GM03348 (cell line): ENCODE data around the gene KAT14.
"Not testable (repeated sequence)": the region's sequence is repeated elsewhere in the genome, so short reads cannot be mapped to it uniquely, and the experiment has no call there.

Source experiments
- DNase-seq: peaks from one replicate; pipeline ENCODE4 v3.0.0; 2012; ENCODE audit warnings: low spot score

Gene KAT14, protein sequence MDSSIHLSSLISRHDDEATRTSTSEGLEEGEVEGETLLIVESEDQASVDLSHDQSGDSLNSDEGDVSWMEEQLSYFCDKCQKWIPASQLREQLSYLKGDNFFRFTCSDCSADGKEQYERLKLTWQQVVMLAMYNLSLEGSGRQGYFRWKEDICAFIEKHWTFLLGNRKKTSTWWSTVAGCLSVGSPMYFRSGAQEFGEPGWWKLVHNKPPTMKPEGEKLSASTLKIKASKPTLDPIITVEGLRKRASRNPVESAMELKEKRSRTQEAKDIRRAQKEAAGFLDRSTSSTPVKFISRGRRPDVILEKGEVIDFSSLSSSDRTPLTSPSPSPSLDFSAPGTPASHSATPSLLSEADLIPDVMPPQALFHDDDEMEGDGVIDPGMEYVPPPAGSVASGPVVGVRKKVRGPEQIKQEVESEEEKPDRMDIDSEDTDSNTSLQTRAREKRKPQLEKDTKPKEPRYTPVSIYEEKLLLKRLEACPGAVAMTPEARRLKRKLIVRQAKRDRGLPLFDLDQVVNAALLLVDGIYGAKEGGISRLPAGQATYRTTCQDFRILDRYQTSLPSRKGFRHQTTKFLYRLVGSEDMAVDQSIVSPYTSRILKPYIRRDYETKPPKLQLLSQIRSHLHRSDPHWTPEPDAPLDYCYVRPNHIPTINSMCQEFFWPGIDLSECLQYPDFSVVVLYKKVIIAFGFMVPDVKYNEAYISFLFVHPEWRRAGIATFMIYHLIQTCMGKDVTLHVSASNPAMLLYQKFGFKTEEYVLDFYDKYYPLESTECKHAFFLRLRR

GRCh38 chr20:18137412-18138265, at the start of gene KAT14, which contains the start of gene PET117:
KAT14 (plus strand) TSS chr20:18137863; CDS start chr20:18142661, 4,798 bp downstream.
PET117 (plus strand) TSS chr20:18137863; CDS start chr20:18137956, 93 bp downstream.
- peak; percentile 94 for DNase-seq

- DNase-seq = not testable (repeated sequence)
Measured at GRCh38 chr20:18088298-18088697, 49.4 kb upstream of the KAT14 start.

DNA sequence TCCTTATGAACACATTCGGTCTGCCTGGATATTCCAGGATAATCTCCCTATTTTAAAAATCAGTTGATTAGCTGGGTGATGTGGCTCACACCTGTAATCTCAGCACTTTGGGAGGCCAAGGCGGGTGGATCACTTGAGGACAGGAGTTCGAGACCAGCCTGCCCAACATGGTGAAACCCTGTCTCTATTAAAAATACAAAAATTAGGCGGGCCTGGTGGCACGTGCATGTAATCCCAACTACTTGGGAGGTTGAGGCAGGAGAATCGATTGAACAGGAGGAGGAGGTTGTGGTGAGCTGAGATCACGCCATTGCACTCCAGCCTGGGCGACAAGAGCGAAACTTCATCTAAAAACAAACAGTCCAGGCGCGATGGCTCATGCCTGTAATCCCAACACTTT, 48.8 kb upstream of the KAT14 start:
- not testable (repeated sequence) for DNase-seq

GRCh38 chr20:18090044-18090443, 47.6 kb upstream of the KAT14 start:
- DNase-seq = no peak

GRCh38 chr20:18090477-18090876, 47.2 kb upstream of the KAT14 start:
- DNase-seq = no peak

DNA sequence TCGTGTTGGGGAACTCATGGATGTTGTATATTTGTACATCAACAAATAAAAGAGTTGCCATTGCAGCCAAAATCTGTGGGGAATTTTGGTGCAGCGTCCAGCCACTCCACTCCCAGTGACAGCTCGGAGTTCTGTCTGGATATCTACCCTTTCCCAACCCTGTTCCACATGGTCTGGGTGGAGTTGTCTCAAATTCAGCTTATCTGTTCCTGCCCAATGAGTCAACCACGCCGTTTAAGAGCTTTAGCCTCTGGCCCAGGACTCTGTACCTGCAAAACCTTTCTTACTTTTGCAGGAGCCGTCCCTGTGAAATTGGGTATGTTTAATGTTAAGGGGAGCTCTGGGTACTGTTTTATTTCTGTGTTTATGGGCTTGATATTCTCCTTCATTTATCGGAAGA, 46.0 kb upstream of the KAT14 start:
- no peak for DNase-seq

DNA sequence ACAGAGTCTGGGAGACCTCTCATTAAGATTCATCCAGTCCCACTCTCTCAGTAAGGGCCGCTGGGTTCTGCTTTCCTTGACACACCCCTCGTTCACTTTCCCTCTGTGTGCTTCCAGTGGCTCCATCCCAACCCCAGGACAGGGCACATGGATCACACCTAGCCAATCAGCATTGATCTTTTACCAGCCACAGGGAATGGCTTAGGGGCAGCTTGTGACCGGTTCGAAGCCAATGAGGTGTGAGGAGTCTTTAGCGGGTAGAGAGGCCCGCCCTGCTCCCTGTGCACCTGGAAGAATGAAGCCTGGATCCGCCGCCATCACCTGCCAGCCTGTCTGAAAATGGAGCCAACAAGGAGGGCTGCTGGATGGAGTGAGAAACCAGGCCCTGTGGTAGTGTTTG, 44.8 kb upstream of the KAT14 start:
- DNase-seq = no peak

DNA sequence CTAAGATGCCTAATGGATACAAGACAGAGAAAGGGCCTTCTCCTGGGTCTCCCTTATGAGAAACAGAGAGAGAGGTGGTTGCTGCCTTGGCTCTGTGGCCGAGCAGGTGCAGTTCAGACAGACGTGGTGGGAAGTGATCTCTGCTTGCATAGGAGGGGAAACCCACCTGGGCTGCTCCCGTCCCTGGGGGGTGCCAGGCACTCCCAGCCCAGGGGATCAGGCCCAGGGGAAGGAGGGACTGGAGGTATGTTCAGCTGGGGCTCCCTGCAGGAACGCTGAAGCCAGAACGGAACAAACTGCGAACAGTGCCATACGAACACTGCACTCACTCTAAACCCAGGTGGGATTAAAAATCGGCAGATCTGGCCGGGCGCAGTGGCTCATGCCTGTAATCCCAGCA, 44.3 kb upstream of the KAT14 start:
- no peak for DNase-seq

GRCh38 chr20:18094191-18094590, 43.5 kb upstream of the KAT14 start:
- DNase-seq = no peak

GRCh38 chr20:18100569-18100968, 37.1 kb upstream of the KAT14 start:
- DNase-seq = not testable (repeated sequence)

DNA sequence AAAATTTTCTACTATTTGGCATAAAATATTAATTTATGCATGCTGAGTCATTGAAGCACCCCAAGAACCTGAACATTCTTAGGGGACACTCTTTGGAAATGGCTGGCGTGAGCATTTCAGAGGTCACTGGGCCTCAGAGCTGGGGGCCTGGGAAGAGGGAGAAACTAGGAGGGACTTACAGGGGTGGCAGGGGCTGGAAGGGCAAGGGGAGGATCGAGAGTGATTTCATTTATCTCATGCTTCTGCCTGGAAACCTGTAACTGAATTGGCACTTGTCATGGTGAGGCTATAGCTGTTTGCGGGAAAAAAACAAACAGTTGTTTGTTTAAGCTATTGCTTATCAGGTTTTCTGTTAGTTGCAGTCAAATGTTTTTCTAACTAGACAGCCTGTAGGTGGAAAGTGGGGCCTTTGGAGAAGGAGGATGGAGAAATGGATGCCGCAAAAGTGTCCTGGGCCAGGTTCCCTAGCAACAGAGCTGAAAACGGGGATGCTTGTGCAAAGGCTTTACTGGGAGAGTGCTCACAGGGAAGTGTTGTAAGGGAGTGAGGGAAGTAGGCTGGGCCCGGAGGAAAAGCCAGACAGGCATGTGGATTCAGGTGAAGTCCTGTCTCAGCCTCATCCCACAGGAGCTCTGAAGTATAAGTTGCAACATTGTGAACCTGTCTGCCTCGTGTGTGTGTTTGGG, 36.4 kb upstream of the KAT14 start:
- no peak for DNase-seq

DNA sequence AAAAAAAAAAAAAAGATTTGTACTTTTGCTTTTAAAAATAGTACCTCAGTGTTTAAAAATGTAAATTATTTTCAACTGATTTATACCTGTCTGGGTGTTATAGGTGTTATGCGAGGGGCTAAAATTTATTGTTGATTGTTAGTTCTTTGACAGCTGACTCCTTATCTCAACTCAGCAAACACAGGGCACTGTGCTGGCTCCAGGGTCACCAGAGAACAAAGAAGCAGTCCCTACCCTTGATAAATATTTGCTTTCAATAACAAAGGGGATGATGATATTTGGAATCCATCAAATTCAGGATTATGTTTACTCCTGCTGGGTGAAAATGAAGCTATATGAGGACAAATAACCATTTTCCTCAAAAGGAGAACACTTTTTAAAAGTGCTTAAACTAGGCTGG, 34.2 kb upstream of the KAT14 start:
- DNase-seq = no peak

- no peak for DNase-seq
Measured at GRCh38 chr20:18108326-18108725, 29.3 kb upstream of the KAT14 start.

DNA sequence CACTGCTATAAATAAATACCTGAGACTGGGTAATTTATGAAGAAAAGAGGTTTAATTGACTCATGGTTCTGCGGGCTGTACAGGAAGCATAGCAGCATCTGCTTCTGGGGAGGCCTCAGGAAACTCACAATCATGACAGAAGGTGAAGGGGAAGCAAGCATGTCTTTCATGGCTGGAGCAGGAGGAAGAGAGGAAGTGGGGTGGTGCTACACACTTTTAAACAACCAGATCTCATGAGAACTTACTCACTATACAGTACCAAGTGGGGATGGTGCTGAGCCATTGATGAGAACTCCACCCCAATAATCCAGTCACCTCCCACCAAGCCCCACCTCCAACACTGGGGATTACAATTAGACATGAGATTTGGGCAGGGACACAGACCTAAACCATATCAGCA, 9.1 kb upstream of the KAT14 start:
- DNase-seq = not testable (repeated sequence)

DNA sequence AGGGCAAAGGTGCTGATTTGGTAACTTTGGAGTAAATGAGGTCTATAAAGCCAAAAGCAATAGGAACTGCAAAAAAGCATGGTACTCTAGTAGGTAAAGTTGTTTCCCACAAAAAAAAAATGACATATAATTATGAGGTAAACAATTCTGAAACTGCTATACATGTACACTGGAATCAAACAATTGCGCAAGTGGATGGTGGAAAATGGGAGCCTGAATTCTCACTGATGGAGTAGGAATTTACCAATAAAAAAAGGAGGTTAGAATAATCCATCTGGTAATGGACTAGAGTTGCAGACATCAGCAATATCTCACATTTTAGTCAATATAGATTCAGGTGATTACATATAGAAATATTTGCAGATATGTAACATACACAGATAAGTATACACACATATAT, 5.0 kb upstream of the KAT14 start:
- no peak for DNase-seq

DNA sequence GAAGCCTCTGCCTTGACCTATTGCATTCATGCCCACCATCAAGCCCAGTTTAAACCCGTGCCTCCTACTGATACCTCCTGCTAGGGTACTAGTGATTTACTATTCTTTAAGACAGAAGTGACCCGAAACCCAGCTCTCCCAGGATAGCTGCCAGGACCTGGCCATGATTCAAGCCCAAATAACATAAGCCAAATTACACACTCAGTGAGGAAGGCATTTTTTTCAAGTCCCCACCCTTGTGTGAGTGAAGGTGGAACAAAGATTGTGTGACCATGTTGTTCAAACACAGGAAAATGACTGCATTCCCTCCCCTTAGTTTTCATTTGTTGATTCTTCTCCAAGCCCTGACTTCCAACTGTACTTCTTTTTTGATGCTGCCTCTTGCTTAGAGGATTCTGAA, 3.7 kb upstream of the KAT14 start:
- no peak for DNase-seq

DNA sequence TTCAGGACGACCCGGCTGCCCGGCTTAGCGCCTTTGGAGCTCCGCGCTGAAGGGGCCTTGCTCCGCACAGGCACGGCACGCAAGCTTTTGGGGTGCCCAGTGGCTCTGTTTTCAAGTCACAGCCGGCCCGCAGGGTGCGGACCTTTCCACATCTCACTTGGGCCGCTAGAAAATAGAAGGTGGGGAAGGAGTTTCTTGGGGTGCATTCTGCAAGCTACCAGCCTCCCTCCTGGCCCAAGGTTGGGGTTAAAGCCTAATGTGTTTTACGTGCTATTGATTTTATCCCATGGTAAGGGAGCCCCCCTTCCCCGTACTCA, 561 bp downstream of the KAT14 start:
- no peak for DNase-seq

GRCh38 chr20:18138639-18139583, 1.2 kb downstream of the KAT14 start:
- DNase-seq = no peak

DNA sequence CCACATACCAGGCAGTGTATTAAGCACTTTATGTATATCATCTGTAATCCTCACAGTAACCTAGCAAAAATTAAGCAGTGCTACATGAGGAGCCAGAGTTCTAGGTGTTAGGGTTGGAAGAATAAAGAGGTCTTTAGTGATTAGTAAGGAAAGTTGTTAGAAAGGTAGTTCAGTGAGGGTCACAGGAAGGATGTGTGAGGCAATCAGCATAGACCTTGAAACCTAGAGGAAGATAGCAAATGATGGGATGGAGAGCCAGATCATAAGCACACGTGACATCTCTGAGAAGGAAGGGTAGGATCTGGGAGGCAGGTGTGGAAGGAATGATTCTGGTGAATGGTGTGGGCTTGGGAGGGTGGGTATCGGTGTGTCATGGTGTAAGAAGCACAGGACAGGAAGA, 2.2 kb downstream of the KAT14 start:
- no peak for DNase-seq

DNA sequence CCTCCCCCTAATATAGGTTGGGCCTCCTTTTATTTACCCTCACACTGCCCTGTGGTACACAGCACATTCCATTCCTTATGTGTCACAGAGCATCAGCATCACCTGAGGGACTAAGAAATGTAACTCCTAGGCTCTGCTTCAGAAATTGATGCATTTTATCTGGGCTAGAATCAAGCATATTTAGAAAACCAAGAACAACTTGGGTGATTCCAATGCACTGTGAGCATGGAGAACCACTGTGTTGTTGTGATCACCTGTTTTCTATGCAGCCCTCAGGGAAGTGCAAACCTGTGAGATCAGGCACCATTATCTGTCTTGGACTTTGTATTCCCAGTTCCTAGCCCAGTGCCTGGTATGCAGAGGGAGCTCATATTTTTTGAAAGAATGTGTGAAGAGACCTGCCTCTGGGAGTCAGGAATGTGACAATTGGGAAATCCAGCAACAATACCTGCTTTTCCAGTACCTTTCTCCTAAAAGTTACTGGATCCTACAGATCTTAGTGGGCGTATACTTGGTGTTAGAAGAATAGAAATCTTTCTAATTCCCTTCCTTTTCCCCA, 7.0 kb downstream of the KAT14 start:
- no peak for DNase-seq
